CD4-positive, alpha-beta T cell treated with Interleukin-4 for 4 hours (primary cell): ENCODE measurements around the gene GBA2.

Experiments
- DNase-seq: peaks from one replicate; pipeline ENCODE4 v3.0.0-alpha.2; 2020

GBA2 gene

DNA sequence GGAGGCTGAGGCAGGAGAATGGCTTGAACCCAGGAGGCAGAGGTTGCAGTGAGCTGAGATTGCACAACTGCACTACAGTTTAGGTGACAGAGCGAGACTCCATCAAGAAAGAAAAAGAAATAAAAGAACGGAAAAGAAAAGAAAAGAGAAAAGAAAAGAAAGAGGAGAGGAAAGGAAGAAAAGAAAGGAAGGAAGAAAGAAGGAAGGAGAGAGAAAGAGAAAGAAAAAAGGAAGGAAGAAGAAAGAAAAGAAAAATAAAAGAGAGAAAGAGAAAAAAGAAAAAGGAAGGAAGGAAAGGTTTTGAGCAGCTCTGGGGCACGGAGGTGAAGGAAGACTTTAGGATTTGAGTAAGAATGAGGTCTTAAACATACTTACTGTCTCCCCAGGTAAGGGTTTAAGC is 35.5 kb downstream of the GBA2 start:
- no peak for DNase-seq

DNA sequence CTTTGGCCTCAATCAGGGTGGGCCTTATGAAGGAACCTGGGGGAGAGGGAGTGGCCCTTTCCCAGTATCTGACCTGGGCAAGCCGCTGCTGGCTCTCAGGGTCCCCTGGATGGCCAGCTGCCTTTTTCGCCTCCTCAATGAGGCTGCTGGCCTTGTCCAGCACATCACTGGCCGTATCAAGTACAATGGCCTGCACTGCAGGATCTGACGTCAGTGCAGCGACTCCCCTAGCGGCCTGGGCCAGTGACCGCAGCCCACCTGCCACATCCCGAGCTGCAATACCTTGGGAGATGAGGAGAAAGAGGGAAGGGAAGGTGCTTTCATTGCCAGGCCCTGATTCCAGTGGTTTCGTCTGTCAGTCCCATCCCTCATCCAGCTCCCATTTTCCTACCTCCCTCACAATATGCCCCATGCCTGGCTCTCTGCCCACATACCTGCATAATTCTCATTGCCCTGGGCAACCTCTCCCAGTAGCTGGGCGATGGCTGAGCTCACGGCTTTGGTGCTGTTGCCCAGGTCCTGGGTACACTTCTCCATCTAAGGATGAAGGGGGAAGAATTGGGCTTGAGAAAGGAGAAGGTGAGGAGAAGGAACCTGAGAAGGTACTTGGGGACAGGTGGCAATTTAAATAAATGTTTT is 36.1 kb downstream of the GBA2 start:
- DNase-seq: no peak

DNA sequence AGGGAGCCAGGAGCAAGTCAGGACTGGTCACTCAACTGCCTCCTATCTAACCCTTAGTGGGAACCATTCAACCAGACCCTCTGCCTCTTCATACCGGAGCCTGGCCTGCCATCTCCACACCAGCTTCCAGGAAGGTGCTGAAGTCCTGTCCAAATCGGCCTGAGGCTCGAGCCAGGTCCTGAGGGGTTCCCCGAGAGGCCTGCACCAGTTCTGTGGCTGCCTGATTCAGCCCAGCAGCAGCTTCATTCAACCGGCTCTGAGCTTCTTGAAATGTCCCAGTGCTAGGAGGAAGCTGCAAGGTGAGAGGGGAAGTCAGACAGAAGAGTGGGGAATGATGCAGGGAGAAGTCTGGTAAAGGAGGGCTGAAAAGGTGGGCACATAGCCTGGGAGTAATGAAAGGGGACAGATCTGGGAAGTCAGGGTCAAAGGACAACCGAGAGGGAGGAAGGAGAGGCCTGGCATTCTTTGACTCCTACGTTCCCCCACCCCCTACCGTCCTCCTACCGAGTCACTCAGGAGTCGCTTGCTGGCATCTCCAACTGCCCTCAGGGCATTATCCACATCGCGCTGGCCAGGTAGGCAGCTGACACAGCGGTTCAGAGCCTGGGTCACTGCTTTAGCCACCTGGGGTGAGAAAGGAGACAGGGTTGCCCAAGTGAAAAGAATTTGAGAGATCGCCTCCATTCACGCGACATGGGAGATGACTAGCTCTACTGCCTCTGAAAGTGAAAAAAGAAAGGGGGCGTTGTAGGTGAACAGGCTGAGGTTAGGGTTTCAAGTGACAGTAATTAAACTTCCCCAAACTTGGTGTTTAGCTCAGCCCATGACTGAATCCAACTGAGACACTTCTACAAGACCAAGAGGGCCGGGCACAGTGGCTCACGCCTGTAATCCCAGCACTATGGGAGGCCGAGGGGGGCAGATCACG is 37.3 kb downstream of the GBA2 start:
- DNase-seq: no peak

DNA sequence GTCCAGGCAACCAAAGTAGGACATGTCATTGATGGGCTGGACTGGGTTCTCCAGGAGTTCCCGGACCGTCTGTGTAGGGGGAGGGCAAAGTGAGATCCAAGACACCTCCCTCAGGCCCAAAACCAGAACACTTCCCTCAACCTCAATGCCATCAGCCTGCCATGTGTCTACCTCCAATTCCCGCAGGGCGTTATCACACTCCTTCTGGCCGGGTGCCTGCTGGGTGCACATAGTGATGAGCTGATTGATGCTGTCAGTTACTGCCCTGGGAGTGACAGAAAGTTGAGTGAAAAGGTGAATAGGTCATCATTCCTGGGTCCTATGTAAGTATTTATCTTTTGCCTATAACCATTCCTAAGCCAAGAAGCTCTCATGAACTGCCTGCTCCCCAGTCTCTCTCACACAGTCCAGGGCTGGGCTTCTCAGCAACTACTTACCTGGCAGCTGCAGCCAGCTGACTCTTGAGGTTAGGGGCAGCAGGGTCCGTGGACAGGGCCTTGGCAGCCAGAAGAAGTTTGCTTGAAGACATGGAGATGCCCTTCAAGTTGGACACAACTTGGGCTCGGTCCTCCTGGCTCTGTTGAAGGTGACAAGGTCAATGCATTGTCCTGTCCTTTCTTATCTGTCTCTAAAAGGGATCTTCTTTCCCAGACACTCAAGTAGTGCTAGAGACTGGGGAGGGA is 38.1 kb downstream of the GBA2 start:
- DNase-seq: no peak

DNA sequence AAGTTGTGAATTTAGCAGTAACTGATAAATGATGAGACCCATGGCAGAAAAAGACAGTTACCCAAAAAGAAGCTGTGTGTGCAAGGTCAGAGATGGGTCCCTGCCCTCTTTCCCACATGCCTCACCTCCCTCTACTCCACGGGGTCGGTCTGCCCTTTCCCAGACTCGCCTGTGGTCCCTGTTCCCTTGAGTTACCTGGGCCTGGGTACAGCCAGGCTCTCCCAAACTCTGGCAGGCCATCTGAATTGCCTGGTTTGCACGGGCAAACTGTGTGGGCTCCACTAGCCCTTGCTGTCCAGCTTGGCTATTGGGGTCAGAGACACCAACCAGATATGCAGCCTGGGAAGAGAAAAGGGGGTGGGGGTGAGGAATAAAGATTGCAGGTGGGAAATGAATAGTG is 40.9 kb downstream of the GBA2 start:
- no peak for DNase-seq

DNA sequence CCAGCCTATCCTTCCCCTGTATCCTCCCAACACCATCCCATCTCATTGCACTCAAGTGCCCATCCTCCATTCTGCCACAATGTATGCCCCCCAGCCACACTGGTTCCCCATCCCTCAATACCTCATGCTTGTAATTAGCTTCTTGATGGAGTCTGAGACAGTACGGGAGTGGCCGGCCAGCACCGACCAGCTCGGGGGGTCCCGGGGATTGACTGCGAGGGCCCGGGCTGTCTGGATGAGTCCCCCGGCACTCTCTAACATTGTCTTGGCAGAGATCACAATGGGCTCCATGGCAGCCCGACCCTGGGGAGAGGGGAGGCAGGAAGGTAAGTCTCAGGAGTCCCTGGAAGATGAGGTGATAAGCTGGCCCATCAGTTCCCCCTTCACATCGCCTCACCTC is 42.1 kb downstream of the GBA2 start:
- DNase-seq: no peak

DNA sequence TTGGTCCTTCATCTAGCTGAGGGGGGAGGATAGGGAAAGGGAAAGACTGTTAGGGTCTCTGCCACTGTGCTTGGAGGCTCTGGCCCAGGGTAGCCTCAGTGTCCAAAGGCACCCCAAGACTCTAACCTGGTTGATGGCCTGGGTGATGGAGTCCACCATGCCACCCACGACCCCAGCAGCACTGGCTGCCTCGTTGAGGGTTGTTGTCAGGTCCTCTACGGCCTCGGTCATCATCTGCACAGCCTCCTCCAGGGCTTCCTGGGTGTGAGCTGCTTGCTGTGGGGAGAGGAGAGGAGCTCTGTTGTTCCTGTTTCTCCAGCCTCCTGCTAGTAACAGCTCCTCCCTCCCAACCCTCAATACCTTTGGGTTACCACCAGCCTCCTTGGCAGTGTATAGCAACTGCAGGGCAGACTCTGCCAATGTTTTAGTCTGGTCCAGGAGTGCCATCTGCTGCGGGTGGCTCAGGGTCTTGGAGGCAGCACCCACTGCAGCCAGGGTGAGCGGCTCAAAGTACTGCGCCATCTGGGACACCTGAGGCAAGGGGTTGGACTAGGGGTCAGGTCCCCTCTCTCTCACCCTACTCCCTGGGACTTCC is 43.1 kb downstream of the GBA2 start:
- no peak for DNase-seq

DNA sequence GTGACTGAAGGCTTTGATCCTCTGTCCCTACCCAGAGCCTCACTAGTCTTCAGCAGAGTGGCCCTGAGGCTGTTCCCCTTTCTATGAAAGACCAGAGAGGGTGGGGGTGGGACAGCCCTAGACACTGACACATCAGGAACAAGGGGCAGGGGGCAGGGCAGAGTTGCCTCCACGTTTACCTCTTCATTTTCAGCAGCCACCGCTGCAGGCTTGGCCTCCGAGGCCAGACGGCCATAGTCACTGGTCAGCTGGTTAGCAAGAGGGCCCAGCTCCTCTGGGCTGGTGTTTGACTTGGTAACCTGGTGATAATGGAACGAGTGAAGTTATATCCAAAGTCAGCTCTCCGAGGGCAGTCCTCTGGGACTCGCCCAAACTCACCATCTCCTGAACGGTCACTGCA is 43.7 kb downstream of the GBA2 start:
- no peak for DNase-seq

DNA sequence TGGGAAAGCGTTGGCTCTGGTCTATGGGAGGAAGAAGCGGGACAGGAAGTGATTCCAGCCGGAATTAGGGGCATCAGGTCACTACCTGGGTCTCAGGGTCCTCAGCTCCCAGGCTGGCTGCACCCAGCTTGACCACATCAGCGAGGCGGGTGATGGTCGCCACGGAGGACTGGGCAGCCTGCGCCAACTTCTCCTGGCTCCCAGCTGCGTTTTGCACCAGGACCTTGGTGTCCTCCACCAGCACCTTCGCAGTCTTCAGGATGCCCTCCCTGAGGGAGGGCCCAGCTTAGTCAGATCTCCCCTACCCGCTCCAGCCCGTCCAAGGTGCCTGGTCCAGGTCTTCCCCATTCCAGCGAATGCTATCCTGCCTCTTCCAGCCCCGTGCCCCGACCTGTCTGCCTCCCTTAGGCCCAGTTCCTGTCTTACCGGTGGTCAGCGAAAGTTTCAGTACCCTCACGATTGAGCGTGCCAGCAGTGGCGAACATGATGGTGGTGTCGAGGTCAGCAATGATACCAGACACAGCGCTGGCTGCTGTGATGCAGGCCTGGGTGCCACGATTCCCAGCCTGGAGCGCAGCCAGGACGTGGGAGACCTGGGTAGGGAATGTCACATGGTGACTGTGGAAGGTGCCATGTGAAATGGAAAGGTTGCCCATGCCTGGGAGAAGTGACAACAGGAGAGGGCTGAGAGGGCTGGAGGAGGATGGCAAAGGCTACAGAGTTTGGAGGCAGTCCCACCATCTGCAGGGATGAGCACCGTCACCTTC is 44.9 kb downstream of the GBA2 start:
- DNase-seq: no peak

DNA sequence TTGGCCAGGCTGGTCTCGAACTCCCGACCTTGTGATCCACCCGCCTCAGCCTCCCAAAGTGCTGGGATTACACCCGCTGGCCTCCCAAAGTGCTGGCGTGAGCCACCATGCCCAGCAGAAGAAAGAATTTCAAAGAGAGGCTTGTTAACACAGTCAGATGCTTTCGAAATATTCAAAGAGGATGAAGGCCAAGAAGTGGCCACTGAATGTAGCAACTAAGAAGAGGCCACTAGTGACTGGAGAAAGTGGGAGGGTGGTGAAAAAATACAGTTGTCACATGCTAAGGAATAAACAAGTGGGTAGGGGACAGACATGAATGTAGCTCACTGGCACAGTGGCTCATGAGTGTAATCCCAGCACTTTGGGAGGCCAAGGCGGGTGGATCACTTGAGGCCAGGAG is 46.3 kb downstream of the GBA2 start:
- DNase-seq: no peak

DNA sequence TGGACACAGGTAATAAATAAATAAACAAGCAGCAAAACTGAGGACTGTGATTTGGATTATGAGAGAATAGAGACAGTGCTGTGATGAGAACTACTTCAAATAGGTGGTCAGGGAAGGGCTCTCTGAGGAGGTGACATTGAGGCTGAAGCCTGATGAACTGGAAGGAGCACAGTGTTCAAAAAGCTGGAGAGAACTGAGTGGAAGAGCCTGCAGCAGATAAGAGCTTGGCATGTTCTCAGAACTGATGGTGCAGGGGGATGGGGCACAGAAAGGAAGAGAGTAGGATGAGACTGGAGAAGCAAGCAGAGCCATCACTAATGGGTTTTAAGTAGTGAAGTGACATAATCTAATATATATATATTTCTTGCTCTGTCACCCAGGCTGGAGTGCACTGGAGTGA is 48.1 kb downstream of the GBA2 start:
- DNase-seq: no peak

DNA sequence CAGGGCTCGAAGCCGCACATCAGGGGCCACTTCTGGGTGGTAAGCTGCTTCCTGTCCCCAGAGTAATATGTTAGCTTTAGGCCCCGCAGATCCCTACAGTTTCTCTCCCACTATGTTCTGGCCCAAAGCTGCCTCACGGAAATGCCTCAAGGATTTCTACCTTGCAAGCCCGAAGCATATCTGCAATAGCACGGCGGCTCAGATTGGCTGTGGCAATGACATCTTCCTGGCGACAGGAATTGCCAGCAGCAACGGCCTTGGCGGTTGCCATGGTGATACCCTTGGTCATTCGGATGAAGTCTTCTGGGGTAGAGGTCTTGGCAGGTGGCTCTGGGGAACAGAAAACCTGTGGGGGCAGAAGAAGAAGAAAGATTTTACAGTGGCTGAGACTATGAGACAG is 49.0 kb downstream of the GBA2 start:
- no peak for DNase-seq

DNA sequence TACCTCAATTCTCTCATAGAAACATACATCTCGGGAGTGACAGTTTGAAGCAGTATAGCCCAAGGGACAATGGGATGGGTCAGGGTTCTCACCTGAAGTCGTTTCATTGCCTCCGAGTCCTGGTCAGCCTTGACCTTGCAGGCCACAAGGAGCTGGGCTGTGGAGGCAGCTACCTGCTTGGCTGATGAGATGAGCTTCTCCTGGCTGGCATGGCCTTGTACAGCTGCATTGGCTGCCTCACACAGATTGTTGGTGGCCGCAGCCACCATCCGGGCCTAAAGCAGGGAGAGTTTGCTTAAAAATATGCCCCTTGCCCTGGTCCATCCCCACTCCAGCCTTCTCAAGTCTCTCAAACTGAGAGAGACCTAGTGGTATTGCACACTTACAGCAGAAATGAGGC is 50.8 kb downstream of the GBA2 start:
- no peak for DNase-seq

DNA sequence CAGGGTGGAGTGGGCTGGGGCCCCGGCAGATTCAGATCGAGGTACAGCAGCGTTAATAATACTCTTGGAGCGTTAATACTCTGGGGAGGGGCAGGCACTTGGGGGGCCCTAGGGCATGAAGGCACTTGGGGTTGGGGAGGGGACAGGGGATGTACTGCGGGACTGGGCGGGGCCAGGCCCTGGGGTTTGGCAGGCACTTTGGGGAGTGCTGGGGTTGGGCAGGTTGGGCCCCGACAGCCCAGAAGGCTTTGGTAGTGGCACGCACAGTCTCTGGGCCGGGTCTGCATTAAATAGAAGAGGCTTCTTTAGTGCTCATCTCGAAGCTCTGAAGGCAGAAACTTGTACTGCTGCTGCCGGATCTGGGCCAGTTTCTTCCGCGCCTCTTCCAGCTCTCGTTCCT is 51.5 kb downstream of the GBA2 start:
- DNase-seq: no peak

DNA sequence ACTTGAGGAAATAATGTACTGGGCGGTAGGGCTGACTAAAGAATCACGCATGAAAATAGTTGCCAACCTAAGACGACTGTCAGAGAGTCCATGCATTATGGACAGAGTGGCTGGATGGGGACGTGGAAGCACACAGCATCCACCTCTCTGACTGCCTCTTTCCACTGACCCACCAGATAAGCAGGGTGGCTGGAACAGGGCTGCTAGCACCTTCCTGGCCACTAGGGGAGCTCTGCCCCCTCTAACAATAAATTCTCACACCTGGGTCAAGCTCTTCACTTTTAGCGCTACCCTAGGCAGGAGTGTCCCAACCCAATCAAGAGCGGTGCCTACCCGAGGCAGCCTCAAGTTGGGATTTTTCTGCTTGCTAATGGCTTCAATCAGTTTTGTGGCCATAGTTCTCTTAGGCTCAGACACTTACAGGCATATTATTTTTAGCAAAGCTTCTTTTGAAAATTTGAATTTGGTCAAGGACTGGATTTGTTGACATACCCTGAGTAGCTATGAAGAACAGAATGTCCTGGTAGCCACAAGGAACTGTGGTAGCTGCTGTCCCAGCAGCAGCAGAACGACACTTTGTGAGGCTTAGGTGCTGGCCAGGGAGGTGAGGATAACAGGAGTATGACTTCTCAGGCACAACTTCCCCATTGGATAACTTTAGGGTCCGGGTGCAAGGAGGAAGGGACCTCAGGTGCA is 52.4 kb downstream of the GBA2 start:
- peak; percentile 52 for DNase-seq

DNA sequence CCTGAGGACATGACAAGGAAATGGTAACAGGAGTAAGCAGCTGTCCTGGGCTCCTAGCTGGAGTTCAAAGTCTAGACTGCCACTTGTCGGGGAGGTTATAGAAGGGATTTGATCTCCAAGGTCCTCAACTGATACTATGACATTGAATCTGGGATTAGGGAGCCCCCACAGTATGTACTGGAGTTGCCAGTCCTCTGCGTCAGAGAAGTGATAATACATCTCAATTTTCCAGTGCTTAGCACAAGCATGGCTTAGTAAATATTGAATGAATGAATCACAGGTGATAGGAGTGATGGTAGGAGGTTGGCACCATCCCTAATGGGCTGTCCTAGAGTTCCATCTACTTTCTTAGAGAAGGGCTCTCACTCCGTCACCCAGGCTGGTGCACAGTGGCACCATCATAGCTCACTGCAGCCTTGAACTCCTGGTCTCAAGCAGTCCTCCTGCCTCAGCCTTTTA is 53.1 kb downstream of the GBA2 start:
- no peak for DNase-seq

DNA sequence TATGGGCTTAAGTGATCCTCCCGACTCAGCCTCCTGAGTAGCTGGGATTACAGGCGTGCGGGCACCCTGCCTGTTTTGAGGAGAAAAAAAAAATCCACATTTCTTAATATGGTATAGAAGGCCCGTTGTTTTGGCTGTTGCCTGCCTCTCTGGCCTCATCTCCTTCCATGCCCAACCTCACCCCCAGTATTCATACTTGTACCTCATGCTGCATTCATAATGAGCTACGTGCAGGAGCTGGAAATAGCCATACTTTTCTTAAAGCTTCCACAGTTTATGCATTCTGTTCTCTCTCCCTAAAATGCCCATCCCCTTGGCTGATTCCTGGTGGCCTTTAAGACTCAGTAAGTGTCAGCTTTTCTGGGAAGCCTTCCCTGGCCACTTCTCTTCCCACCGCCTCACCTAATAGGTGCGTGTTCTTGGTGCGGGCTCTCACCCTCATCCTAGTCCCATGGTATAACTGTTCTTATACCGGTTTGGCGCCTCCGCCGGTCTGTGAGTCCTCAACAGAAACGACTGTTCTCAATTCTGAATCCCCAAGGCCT is 57.2 kb downstream of the GBA2 start:
- DNase-seq: no peak

DNA sequence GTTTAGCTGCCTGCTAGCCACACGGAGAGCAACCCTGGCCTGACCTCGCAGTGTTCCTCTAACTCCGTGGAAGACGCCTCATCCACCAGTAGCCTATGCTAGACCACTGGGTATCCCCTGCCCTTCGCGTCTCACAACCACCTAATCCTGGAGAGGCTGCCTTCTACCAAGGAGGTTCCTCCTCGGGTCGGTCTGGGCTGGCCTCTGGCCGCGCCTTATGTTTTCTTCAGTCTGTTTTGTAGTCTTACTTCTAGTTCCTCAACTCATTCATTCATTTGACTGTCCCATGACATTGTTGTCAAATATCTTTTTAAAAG is 57.7 kb downstream of the GBA2 start:
- peak; percentile 1 for DNase-seq

DNA sequence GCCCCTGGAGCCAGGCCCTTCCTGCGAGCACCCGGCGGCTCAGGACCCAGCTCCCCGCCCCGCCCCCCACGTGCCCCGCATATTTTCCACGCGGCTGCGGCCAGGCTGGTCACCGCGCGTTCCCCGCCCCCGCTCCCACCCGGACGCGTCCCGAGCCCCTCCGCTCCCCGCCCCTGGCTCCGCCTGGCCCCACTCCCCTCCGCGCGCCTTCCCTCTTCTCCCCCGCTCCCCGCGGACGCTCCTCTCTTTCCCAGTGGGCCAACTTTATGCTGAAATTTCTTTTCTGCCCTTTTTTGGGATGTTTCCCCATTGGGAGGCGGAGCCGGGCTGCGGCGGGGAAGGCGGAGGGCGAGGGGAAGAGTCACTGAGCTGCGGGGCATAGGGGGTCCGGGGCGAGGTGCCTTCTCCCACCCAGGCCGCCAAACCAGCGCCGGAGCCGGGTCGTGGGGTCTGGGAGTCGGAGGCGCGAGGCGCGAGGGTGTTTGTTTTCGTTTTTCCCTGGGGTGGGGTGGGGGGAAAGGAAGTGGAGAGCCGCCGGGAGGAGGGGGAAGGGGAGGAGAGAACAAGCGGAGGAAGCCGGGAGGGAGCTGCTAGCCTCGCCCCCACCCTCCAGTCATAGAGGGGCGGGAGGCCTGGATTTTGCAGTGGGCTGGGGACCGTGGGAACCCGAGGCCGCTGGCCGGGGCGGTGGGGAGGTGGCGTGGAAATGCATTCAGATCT is 58.3 kb downstream of the GBA2 start:
- DNase-seq: peak; percentile 24

DNA sequence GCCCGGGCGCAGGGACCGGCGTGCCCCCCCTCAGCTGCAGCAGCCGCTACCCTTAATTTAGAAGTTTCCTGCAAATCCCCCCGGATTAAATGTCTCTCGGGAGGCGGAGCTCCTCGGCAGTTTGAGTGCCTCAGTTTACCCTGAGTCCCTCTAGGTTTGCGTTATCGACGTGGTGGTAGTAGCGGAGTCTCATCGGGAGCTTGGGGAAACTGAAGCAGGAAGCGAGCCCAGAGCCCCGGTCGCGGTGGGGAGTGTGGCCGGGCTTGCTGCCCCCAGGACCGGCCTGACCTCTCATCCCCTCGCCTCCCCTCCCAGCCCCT is 58.8 kb downstream of the GBA2 start:
- DNase-seq: no peak

DNA sequence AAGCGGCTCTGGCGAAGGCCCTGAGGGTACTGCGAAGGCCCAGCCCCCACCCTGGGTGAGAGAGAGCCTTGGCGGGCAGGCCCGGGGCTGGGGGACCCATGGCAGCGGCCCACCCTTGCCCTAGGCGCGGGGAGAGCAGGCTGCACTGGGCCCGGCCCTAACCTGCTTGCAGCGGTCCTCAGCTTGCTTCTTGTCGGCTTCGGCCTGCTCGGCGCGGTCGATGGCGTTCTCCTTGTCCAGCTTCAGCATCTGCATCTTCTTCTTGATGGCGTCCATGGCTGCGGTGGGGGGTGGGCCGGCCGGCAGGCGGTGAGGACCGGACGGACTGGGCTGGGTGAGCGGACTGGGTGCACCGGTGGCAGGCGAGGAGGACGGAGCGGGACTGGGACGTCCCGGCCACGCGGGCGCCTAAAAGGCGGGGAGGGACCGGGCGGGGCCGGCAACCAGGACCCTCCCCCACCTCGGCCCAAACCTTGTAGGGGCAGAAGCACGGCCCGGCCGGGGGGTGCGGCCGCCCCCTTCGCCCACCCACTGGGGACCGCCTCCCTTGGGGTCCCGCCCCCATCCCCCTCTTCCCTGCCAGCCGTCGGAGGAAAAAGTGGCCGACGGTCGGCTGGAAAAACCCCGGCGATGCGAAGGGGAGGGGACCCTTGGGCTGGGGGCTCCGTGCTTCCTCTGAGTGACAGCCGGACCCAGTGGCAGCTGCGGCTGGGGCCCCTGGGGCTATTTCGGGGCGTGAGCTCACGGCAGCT is 59.3 kb downstream of the GBA2 start, which contains the start of gene TPM2:
Gene TPM2, minus strand, starts transcription at position 384 of the 752 bp plus-strand sequence. Its CDS starts 108 bp downstream, at position 276.
- no peak for DNase-seq
